Suppressor macrophage treated with lipopolysaccharide for 1 hour (primary cell): ENCODE results near the gene MAP4K1.
A peak's percentile ranks its signal among the peaks of the same experiment; 100 is the strongest.
"Not testable (repeated sequence)": the region's sequence is repeated elsewhere in the genome, so short reads cannot be mapped to it uniquely, and the experiment has no call there.

Experiments
- DNase-seq, 3 donors: peaks; one replicate each; pipeline ENCODE4 v3.0.0-alpha.2; 2020 to 2022

Gene MAP4K1

DNA sequence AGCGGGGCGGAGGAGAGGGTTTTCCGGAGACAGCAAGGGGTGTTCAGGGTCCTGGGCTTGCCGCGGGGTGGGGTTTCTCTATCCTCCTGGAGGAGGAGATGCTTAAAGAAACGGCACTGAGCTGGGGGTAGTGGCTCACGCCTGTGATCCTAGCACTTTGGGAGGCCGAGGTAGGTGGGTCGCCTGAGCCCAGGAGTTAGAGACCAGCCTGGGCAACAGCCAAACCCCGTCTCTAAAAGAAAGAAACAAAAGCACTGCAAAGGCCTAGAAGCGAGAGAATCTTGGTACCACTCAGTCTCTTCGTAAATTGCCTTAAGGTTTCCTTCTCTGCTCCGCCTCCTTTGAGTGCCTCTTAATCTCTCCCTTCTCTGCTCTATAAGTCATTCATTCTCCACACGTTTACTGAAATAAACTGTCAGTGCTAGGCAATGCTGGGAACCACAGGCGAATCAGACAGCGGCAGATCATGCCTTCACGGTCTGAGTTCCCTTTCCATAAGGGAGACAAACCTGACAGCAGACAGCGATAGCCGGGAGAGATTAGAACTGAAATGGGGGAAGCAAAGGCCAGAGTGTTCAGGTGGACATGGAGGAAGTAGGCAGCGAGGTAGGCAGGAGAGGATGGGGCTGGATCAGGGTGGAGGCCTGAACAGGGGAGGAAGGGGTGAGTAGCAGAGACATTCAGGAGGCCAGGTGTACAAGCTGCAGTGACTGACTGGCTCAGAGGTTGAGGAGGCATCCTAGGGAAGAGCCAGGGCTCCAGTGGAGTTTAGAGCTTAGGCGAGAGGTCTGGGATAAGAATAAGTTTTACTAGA lies 1.8 kb upstream of the MAP4K1 start:
- peak in 1 of 3 donors; percentile 22 for DNase-seq

DNA sequence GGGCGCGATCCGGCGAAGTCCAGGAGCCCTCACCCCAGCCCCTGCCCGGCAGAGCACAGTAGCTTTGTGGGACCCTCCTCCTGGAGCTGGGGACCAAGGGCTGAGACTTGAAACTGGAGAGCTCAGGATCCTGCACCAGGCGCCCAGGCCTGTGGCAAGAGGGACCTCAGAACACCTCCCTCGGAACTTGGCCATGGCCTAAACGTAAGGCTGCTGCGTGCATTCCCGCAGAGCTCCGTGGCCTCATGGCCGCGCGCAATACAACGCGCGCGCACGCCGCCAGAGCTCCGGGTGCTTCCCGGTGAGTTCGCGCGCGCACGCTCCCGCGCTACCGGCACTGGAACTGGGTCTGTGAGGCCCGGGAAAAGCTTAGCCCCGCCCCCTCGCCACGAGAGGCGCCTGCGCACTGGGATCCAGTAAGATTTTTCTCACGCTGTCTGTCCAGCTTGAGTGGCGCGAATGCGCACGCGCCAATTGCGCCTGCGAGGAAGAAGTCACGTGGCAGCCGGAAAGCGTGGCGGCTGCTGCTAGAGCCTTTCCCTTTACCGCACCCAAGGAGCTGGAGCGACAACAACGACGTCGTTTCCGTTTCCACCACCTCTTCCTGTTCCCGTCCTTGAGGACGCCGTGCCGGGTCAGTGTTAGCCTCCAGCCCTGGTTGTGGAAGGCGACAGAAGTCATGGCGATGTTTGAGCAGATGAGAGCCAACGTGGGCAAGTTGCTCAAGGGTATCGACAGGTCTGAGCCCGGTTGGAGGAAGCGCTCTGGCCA lies 1.0 kb upstream of the MAP4K1 start, which contains the start of gene EIF3K:
Gene EIF3K, plus strand, starts transcription at position 599 of the 771 bp plus-strand sequence. Its CDS starts 81 bp downstream, at position 680.
- DNase-seq: peak; percentile 99 to 100 (median 100)

DNA sequence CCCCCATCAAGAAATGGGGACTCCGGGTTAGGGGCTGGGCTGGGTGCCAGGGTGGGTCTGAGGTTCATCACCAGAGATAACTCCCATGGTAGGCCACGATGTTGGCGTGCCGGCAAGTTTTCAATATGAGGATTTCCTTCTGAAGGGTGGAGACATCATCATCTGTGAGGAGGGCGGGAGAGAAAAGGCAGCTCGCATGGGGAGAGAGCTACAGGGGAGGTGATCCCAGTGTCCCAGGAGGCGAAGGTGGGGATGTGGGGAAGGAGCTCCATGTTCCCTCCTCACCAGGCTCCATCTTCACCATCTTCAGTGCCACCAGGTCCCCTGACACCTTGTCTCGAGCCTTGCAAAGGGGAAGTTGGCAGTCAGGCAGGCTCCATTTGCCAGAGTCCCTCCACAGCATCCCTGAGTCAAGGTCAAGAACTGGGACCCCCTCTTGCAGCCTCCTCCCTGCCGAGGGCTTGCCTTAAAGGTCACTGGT lies 430 bp downstream of the MAP4K1 start:
- DNase-seq: no peak

GRCh38 chr19:38616265-38616664 lies 1.5 kb downstream of the MAP4K1 start:
- no peak for DNase-seq

DNA sequence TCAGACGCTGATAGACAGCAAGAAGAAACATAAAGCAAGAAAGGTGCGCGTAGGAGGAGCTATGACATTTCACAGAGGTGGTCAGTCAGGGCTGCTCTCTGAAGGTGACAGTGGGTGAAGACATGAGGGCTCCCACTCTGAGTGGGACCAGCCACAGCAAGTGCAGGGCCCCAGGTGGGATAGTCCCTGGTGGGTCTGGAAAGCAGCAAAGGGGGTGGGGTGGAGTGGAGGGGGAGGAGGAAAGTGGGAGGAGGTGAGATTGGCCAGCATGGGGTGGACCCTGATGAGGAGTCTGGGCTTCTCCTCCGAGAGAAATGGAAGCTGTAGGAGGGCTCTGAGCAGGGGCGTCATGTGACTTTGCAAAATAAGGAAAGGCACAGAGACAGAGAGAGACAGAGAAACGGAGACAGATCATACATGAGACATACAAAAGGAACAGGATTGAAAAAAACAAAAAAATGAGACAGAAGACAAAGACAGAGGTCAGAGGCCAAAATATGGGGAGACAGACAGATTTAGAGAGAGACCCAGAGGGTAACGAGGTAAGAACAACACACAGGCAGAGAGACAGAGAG lies 2.7 kb downstream of the MAP4K1 start:
- DNase-seq: no peak

DNA sequence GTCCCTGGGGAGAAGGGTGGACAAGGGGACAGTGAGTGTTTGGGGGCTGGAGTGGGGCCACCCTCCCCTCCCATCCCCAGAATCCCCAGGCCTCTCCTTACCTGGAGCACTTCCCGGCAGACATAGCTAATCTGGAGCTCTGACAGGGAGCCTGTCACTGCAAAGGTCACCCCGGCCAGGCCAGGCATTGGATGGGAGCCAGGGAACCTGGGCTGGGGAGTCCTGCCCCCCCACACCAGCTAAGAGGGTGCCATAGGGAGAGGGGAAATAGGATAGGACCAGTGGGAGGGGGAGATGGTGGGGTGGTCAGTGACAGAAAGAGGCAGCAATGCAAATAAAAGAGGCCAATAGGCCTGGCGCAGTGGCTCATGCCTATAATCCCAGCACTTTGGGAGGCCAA lies 3.5 kb downstream of the MAP4K1 start:
- no peak for DNase-seq

DNA sequence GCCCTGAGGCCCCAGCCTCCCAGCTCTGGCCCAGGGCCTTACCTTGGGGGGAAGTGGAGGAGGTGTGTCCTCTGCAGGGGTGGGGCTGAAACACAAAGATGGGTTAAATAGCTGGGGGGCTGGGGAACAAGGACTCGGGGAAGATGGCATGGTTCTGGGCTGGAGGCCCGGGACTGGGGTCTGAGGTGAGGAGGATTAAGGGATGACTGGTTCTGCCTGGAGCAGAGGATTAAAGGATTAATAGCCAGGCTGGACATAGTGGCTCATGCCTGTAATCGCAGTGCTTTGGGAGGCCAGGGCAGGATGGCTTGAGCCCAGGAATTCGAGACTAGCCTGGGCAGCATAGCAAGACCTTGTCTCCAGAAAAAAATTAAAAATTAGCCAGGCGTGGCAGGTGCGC lies 11.6 kb downstream of the MAP4K1 start:
- DNase-seq: no peak

DNA sequence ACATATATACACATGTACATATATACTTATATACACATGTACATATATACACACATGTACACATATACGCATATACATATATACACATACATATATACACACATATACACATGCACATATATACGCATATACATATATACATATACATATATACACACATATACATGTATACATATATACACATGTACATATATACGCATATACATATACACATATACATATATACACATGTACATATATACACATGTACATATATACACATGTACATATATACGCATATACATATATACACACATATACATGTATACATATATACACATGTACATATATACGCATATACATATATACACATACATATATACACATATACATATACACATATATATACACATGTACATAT lies 14.9 kb downstream of the MAP4K1 start:
- not testable (repeated sequence) for DNase-seq

- DNase-seq: no peak
Observed at GRCh38 chr19:38599722-38600121, 18.0 kb downstream of the MAP4K1 start.

- no peak for DNase-seq
Observed at GRCh38 chr19:38597075-38597474, 20.7 kb downstream of the MAP4K1 start.

- DNase-seq: no peak
Observed at GRCh38 chr19:38596057-38596981, 21.4 kb downstream of the MAP4K1 start.

DNA sequence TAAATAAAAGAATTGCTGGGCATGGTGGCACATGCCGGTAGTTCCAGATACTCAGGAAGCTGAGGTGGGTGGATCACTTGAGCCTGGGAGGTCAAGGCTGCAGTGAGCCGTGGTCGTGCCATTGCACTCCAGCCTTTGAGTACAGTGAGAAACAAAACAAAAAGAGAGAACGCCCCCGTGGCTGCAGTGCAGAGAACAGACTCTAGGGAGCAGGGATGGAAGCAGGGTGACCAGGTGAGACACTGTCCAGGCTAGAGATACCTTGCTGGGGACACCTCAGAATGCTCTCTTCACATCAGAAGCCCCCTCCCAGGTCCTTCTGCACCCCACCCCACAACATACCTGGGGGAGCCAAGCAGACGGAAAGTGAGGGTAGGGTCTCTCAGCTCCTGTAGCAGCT lies 24.8 kb downstream of the MAP4K1 start:
- DNase-seq: no peak

GRCh38 chr19:38588041-38588440 lies 29.7 kb downstream of the MAP4K1 start:
- DNase-seq: no peak

DNA sequence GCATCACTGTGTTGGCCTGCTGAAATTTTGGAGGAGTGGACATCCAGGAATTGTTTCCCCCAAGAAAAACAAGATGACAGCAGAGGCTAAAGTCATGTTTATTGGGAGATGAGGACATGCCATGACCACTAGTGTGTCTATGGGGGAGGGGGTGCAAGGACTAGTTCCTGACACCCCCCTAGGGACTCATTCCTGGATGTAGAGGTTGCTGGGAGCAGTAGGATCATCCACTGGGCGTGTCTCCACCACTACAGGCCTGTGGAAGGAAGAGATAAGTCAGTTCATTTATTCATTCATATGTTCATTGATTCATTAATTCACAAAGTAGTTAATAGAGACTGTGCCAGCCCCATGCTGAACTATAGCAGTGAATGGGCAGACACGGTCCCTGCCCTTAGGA lies 30.2 kb downstream of the MAP4K1 start:
- no peak for DNase-seq

- DNase-seq: no peak
Observed at GRCh38 chr19:38583985-38584305, 33.8 kb downstream of the MAP4K1 start.

DNA sequence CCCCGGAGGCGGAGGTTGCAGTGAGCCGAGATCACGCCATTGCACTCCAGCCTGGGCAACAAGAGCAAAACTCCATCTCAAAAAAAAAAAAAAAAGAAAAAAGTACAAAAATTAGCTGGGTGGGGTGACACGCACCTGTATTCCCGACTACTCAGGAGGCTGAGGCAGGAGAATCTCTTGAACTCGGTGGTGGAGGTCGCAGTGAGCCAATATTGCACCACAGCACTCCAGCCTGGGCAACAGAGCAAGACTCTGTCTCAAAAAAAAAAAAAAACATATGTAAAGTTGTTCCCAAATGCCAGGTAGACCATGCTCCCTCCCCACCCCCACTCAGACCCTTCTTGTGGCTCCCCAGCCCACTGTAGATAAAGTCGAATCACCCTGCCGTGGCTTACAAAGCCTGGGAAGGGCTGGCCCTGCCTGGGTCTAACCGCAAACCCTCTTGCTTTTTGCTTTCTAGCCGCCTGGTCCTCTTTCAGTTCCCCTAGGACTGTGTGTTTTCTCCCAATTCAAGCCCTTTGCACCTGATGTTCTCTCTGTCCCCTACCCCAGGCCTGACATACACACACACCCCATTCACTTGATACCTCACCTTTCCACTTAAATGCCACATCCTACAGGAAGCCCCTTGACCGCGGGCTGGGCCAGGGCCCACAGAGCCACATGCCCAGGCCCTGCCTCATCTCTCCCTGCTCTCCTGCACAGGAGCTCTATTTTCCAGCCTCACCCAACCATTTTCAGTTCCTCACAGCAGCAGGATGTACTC lies 34.4 kb downstream of the MAP4K1 start:
- DNase-seq: no peak

DNA sequence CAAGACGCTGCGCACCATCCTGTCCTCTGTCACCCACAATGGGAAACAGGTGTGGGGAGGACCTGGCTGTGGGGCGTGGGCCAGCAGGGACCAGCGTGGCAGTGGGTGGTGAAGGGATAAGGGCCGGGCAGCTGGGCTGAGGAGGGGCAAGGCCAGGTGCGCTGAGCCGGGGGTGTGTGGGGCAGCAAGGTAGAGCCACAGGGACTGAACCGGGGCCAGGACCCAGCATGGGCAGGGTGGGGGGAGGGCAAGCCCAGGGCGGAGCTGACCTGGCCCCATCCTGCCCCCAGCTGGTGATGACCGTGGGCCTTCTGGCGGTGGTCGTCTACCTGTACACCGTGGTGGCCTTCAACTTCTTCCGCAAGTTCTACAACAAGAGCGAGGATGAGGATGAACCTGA lies 37.7 kb downstream of the MAP4K1 start:
- DNase-seq: no peak

DNA sequence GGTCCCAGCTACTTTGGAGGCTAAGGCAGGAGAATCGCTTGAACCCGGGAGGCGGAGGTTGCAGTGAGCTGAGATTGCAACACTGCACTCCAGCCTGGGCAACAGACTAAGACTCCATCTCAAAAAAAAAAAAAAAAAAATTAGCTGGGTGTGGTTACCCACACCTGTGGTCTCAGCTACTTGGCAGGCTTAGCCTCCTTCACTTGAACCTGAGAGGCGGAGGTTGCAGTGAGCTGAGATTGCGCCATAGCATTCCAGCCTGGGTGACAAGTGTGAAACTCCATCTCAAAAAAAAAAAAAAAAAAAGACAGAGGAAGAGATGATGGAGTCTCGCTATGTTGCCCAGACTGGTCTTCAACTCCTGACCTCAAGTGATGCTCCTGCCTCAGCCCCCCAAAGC lies 38.4 kb downstream of the MAP4K1 start:
- DNase-seq: not testable (repeated sequence)

DNA sequence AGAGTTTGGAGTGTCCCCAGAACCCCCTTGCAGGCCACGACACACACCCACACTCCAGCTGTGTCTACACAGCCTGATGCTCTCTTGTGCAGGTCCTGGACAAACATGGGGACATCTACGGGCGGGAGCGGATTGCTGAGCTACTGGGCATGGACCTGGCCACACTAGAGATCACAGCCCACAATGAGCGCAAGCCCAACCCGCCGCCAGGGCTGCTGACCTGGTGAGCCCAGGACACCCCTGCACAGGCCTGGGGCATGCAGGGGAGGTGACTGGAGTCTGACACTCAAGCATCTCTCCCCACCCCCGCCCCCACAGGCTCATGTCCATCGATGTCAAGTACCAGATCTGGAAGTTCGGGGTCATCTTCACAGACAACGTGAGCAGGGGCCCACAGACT lies 39.9 kb downstream of the MAP4K1 start:
- no peak for DNase-seq

DNA sequence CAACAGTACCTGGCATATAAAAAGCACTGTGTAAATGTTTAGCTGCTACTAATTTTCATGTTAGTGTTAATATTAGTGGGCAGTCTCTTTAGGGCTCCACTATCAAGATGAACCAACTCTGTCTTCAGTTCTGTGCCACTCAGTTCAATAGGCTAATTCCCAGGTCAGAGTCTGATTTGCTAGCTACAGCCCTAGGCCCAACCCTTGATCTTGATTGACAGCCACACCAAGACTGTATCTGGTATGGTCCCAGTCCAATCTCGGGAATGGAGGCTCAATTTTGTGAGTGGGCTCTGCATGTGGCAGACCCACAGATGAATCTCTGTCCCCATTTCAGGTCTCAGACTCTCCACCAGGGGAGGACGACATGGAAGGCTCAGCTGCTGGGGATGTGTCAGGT lies 46.1 kb downstream of the MAP4K1 start:
- no peak for DNase-seq

- DNase-seq: no peak
Observed at GRCh38 chr19:38569368-38569983, 48.3 kb downstream of the MAP4K1 start.
